OCI-LY1 (cell line): ENCODE data around the gene GNB3.

ENCODE experiments used
- H2AFZ ChIP-seq: fragments of 200-600 bp; sonication (generic), shearing (Covaris generic); 2 replicates; pipeline ENCODE4 v1.6.0; 2014; ENCODE audit warnings: antibody characterized with exemption, mild to moderate bottlenecking, low read length
- H3F3A ChIP-seq: fragments of 200-600 bp; sonication (generic), shearing (Covaris generic); 2 replicates; pipeline ENCODE4 v1.6.0; 2014; ENCODE audit warnings: mild to moderate bottlenecking, antibody characterized with exemption, low read length, moderate library complexity; ENCODE audit not compliant: insufficient read depth
- H3K27ac ChIP-seq: fragments of 200-600 bp; sonication (generic); 2 replicates; pipeline ENCODE4 v1.5.1; 2014; ENCODE audit warnings: low read length, mixed run types, mild to moderate bottlenecking, low read depth; ENCODE audit not compliant: poor library complexity, severe bottlenecking
- H3K27me3 ChIP-seq: fragments of 200-600 bp; sonication (generic); 2 replicates; pipeline ENCODE4 v1.6.0; 2014; ENCODE audit warnings: antibody characterized with exemption, mild to moderate bottlenecking, low read length, moderate library complexity; ENCODE audit not compliant: insufficient read depth
- H3K36me3 ChIP-seq: fragments of 200-600 bp; sonication (generic); 2 replicates; pipeline ENCODE4 v1.6.1; 2014; ENCODE audit warnings: mild to moderate bottlenecking, antibody characterized with exemption, low read length, moderate library complexity, mixed read lengths; ENCODE audit not compliant: insufficient read depth
- H3K4me1 ChIP-seq: fragments of 200-600 bp; sonication (generic); 2 replicates; pipeline ENCODE4 v1.5.1; 2014; ENCODE audit warnings: mild to moderate bottlenecking, low read length, moderate library complexity; ENCODE audit not compliant: insufficient read depth, severe bottlenecking
- H3K4me2 ChIP-seq: fragments of 200-600 bp; sonication (generic), shearing (Covaris generic); 2 replicates; pipeline ENCODE4 v1.6.1; 2014; ENCODE audit warnings: low read length
- H3K4me3 ChIP-seq: fragments of 200-600 bp; sonication (generic); 2 replicates; pipeline ENCODE4 v1.5.1; 2014; ENCODE audit warnings: low read length, low read depth, mild to moderate bottlenecking, mixed read lengths; ENCODE audit not compliant: poor library complexity, severe bottlenecking
- H3K79me2 ChIP-seq: fragments of 200-600 bp; shearing (Covaris generic); 2 replicates; pipeline ENCODE4 v1.6.1; 2016; ENCODE audit warnings: mixed run types, low read length, mixed read lengths; ENCODE audit not compliant: insufficient read depth
- H3K9ac ChIP-seq: fragments of 200-600 bp; sonication (generic), shearing (Covaris generic); 2 replicates; pipeline ENCODE4 v1.6.1; 2014; ENCODE audit warnings: mild to moderate bottlenecking, low read length, mixed read lengths
- H3K9me2 ChIP-seq: fragments of 200-600 bp; sonication (generic), shearing (Covaris generic); 2 replicates; pipeline ENCODE4 v1.6.1; 2014; ENCODE audit warnings: low read depth, mild to moderate bottlenecking, low read length, mixed read lengths
- H3K9me3 ChIP-seq: fragments of 200-600 bp; shearing (Covaris generic); 2 replicates; pipeline ENCODE4 v1.6.1; 2014; ENCODE audit warnings: low read length, mixed read lengths
- H4K20me1 ChIP-seq: fragments of 200-600 bp; sonication (generic), shearing (Covaris generic); 2 replicates; pipeline ENCODE4 v1.6.0; 2016; ENCODE audit warnings: mild to moderate bottlenecking, low read length; ENCODE audit not compliant: insufficient read depth
- CTCF ChIP-seq: fragments of 200-600 bp; sonication (generic), shearing (Covaris generic); IDR thresholded peaks from 2 replicates; pipeline ENCODE4 v1.5.1; 2017; ENCODE audit warnings: mild to moderate bottlenecking, antibody characterized with exemption, low read length, moderate library complexity, mixed read lengths
- EZH2 ChIP-seq: fragments of 200-600 bp; sonication (generic), shearing (Covaris generic); IDR thresholded peaks from 2 replicates; pipeline ENCODE4 v1.8.0; 2017; ENCODE audit warnings: borderline replicate concordance, mixed run types, mild to moderate bottlenecking, antibody characterized with exemption, low read length, moderate library complexity, mixed read lengths

Gene GNB3

GRCh38 chr12:6822426-6823135 lies 18.1 kb upstream of the GNB3 start:
- Histone ChIP-seq H2AFZ (no peak overlapping the region), H3K9ac (no peak overlapping the region), H3K79me2 (no peaks in the 10 kb centered on the region), H3K9me3 (no peaks in the 10 kb centered on the region), H3K4me3 (no peak overlapping the region), H3F3A (no peaks in the 10 kb centered on the region), H3K9me2 (no peaks in the 10 kb centered on the region), H3K4me2 (no peak overlapping the region), H3K4me1 (no peaks in the 10 kb centered on the region), H3K36me3 (no peaks in the 10 kb centered on the region), H4K20me1 (no peaks in the 10 kb centered on the region), H3K27ac (no peak overlapping the region), H3K27me3 (peaks cover 9% of the 10 kb centered on the region; the same call in 1 of the 2 replicates)
- TF ChIP-seq EZH2 (no peak), CTCF (no peak)

- Histone ChIP-seq H3K4me2 (no peak overlapping the region), H3K27ac (no peak overlapping the region), H3K27me3 (peaks cover 5% of the 10 kb centered on the region; the same call in 1 of the 2 replicates), H3K9me2 (no peaks in the 10 kb centered on the region), H2AFZ (no peak overlapping the region), H3K9ac (no peak overlapping the region), H3K4me3 (no peak overlapping the region), H3F3A (no peaks in the 10 kb centered on the region), H3K79me2 (no peaks in the 10 kb centered on the region), H3K36me3 (no peaks in the 10 kb centered on the region), H3K9me3 (no peaks in the 10 kb centered on the region), H3K4me1 (no peaks in the 10 kb centered on the region), H4K20me1 (no peaks in the 10 kb centered on the region)
- TF ChIP-seq CTCF (no peak), EZH2 (no peak)
Measured at GRCh38 chr12:6823182-6824084, 17.3 kb upstream of the GNB3 start.

GRCh38 chr12:6824085-6824775 lies 16.5 kb upstream of the GNB3 start:
- Histone ChIP-seq H3K9me2 (no peaks in the 10 kb centered on the region), H3K9ac (no peak overlapping the region), H3K9me3 (no peaks in the 10 kb centered on the region), H3K4me2 (no peak overlapping the region), H3K36me3 (no peaks in the 10 kb centered on the region), H4K20me1 (no peaks in the 10 kb centered on the region), H3K4me1 (peaks cover 6% of the 10 kb centered on the region), H3K27me3 (peaks cover 5% of the 10 kb centered on the region; the same call in 1 of the 2 replicates), H3K79me2 (no peaks in the 10 kb centered on the region), H3F3A (no peaks in the 10 kb centered on the region), H3K27ac (no peak overlapping the region), H3K4me3 (no peak overlapping the region), H2AFZ (no peak overlapping the region)
- TF ChIP-seq EZH2: no peak
- no peak for TF ChIP-seq CTCF
